Caco-2 (cell line): ENCODE data around the gene NELL2. TPM values are rescaled to one million over a fixed set of nuclear protein-coding genes. Genes with fewer than 3 reads are reported as not detected.
"Not testable (repeated sequence)": the region's sequence is repeated elsewhere in the genome, so short reads cannot be mapped to it uniquely, and the experiment has no call there.

Experiments
- BruUV-seq: library from RNA; stranded (reverse); fragments of 400-500 nt; replicated peaks from 2 replicates; lab custom pipeline; 2021; lab: Mats Ljungman, UMichigan
- CTCF ChIA-PET: fragments of 300-600 bp; sonication (Branson Sonifier 250); formaldehyde crosslinking; loops from one replicate; lab custom pipeline; 2022; ENCODE audit warnings: antibody characterized with exemption; lab: Charles Lee
- POLR2A ChIA-PET: fragments of 300-600 bp; sonication (Branson Sonifier 250); formaldehyde crosslinking; loops from one replicate; lab custom pipeline; 2022; ENCODE audit warnings: antibody characterized with exemption; lab: Charles Lee
- DNase-seq, 2 experiments: peaks; one replicate each; pipeline versions ENCODE4 v3.0.0 to v3.0.0-alpha.2; 2020 to 2022
- H3K27me3 ChIP-seq: replicated peaks from 2 replicates; pipeline ENCODE4 v1.6.0; 2011; ENCODE audit warnings: low read length; ENCODE audit not compliant: control insufficient read depth, insufficient read depth
- H3K36me3 ChIP-seq: 2 replicates; pipeline ENCODE4 v1.5.1; 2011; ENCODE audit warnings: low read length; ENCODE audit not compliant: control insufficient read depth, insufficient read depth
- H3K4me1 ChIP-seq: fragments of 250-450 bp; sonication (Bioruptor Pico); 2 replicates; pipeline ENCODE4 v1.5.1; 2020; ENCODE audit warnings: mild to moderate bottlenecking
- H3K4me3 ChIP-seq: 2 replicates; pipeline ENCODE4 v1.5.1; 2011; ENCODE audit warnings: low read depth, mild to moderate bottlenecking, control low read depth, low read length
- H3K9me3 ChIP-seq: fragments of 250-450 bp; sonication (Bioruptor Pico); 2 replicates; pipeline ENCODE4 v1.5.1; 2020; ENCODE audit warnings: mild to moderate bottlenecking, moderate library complexity
- H3K27ac Mint-ChIP-seq: one replicate; pipeline ENCODE4 v1.8.0; 2022; ENCODE audit warnings: mixed read lengths; ENCODE audit not compliant: unreplicated experiment
- H3K27me3 Mint-ChIP-seq: one replicate; pipeline ENCODE4 v1.8.0; 2022; ENCODE audit warnings: mixed read lengths; ENCODE audit not compliant: insufficient read depth, unreplicated experiment
- H3K36me3 Mint-ChIP-seq: one replicate; pipeline ENCODE4 v1.8.0; 2022; ENCODE audit warnings: mild to moderate bottlenecking, mixed read lengths; ENCODE audit not compliant: insufficient read depth, unreplicated experiment
- H3K4me1 Mint-ChIP-seq: one replicate; pipeline ENCODE4 v1.8.0; 2022; ENCODE audit warnings: low read depth, mixed read lengths; ENCODE audit not compliant: unreplicated experiment
- H3K4me3 Mint-ChIP-seq: one replicate; pipeline ENCODE4 v1.8.0; 2022; ENCODE audit warnings: mild to moderate bottlenecking, moderate library complexity, mixed read lengths; ENCODE audit not compliant: unreplicated experiment
- H3K9me3 Mint-ChIP-seq: one replicate; pipeline ENCODE4 v1.8.0; 2022; ENCODE audit warnings: mixed read lengths; ENCODE audit not compliant: unreplicated experiment
- CTCF ChIP-seq, 2 experiments: fragments of 200-600 bp in 1 of 2; IDR thresholded peaks; 1 replicate in 1 of 2; 2 replicates in 1 of 2; pipeline versions ENCODE4 v1.5.1 to v1.8.0; 2011 to 2022; ENCODE audit warnings: antibody characterized with exemption in 1 of 2, control low read depth in 1 of 2, inconsistent platforms in 1 of 2, low read depth in 1 of 2, low read length in 1 of 2, mild to moderate bottlenecking in 1 of 2, moderate library complexity in 1 of 2; ENCODE audit not compliant: insufficient read depth in 1 of 2, severe bottlenecking in 1 of 2, unreplicated experiment in 1 of 2
- intact Hi-C: fragments of 100-400 bp; cut with micrococcal nuclease; formaldehyde crosslinking; loops from one replicate; pipeline ENCODE4 v1.10.0; 2022; ENCODE audit not compliant: unreplicated experiment
- total RNA-seq: library from RNA; stranded (reverse); gene quantifications from 2 replicates; pipeline ENCODE4 v1.2.3, GENCODE V29; 2022

The NELL2 gene
- total RNA-seq, 1 experiment from 2014 or later: 0.70 TPM

- CTCF ChIA-PET: no interaction called here
- BruUV-seq: no TSS peak
- H3K27ac Mint-ChIP-seq: no peak overlapping the region
Observed at GRCh38 chr12:44830566-44831055, 45.5 kb downstream of the NELL2 start.

GRCh38 chr12:44829045-44829444 is 47.1 kb downstream of the NELL2 start:
- CTCF ChIA-PET: no interaction called here
- H3K4me3 Mint-ChIP-seq: no peak overlapping the region
- no peaks in the 10 kb centered on the region for H3K36me3 ChIP-seq
- intact Hi-C loops: no loop called here
- H3K36me3 Mint-ChIP-seq: no peaks in the 10 kb centered on the region
- H3K27me3 Mint-ChIP-seq: peaks cover 15% of the 10 kb centered on the region
- no peaks in the 10 kb centered on the region for H3K9me3 Mint-ChIP-seq
- no TSS peak for BruUV-seq
- no peaks in the 10 kb centered on the region for H3K4me1 ChIP-seq
- H3K27me3 ChIP-seq: no peaks in the 10 kb centered on the region
- no peak for DNase-seq
- H3K4me1 Mint-ChIP-seq: no peaks in the 10 kb centered on the region
- H3K4me3 ChIP-seq: no peak overlapping the region
- H3K9me3 ChIP-seq: no peaks in the 10 kb centered on the region; the same call in 1 of the 2 replicates
- POLR2A ChIA-PET: no interaction called here
- H3K27ac Mint-ChIP-seq: no peak overlapping the region
- no peak for TF ChIP-seq CTCF (IDR thresholded peaks at IDR 0.05; ENCODE audit: insufficient read depth in 1 of 2, low read depth in 1 of 2, low read length in 1 of 2, severe bottlenecking in 1 of 2, unreplicated experiment in 1 of 2)

More at GRCh38 chr12:44830566-44831055, 45.5 kb downstream of the NELL2 start:
- H3K27me3 Mint-ChIP-seq: peaks cover 16% of the 10 kb centered on the region
- Histone ChIP-seq H3K4me3 (no peak overlapping the region), H3K4me1 (no peaks in the 10 kb centered on the region), H3K36me3 (no peaks in the 10 kb centered on the region), H3K9me3 (no peaks in the 10 kb centered on the region), H3K27me3 (no peaks in the 10 kb centered on the region)
- DNase-seq: no peak
- no peaks in the 10 kb centered on the region for H3K9me3 Mint-ChIP-seq
- TF ChIP-seq CTCF (IDR thresholded peaks at IDR 0.05; ENCODE audit: insufficient read depth in 1 of 2, low read depth in 1 of 2, low read length in 1 of 2, severe bottlenecking in 1 of 2, unreplicated experiment in 1 of 2): no peak
- H3K4me1 Mint-ChIP-seq: no peaks in the 10 kb centered on the region
- POLR2A ChIA-PET: no interaction called here
- intact Hi-C loops: no loop called here
- no peak overlapping the region for H3K4me3 Mint-ChIP-seq
- no peaks in the 10 kb centered on the region for H3K36me3 Mint-ChIP-seq

- no peak for DNase-seq
- ChIA-PET POLR2A (no interaction called here), CTCF (interaction anchor here (0.6 kb wide), 1 partner anchor 20 kb away, joined by 3 read pairs; no protein-coding TSS in a partner anchor)
- Mint-ChIP-seq H3K4me1 (no peaks in the 10 kb centered on the region), H3K9me3 (no peaks in the 10 kb centered on the region), H3K36me3 (no peaks in the 10 kb centered on the region), H3K4me3 (no peak overlapping the region), H3K27me3 (peaks cover 10% of the 10 kb centered on the region), H3K27ac (no peak overlapping the region)
- intact Hi-C loops: no loop called here
- Histone ChIP-seq H3K4me1 (no peaks in the 10 kb centered on the region), H3K9me3 (no peaks in the 10 kb centered on the region; the same call in 1 of the 2 replicates), H3K27me3 (no peaks in the 10 kb centered on the region), H3K36me3 (no peaks in the 10 kb centered on the region), H3K4me3 (no peak overlapping the region)
- no peak for TF ChIP-seq CTCF (IDR thresholded peaks at IDR 0.05; ENCODE audit: insufficient read depth in 1 of 2, low read depth in 1 of 2, low read length in 1 of 2, severe bottlenecking in 1 of 2, unreplicated experiment in 1 of 2)
- BruUV-seq: no TSS peak
Observed at GRCh38 chr12:44827832-44828438, 48.2 kb downstream of the NELL2 start.

- BruUV-seq, CTCF ChIA-PET, H3K4me3 ChIP-seq, H3K4me1 Mint-ChIP-seq, POLR2A ChIA-PET, intact Hi-C loops, H3K9me3 Mint-ChIP-seq, H3K36me3 ChIP-seq, H3K36me3 Mint-ChIP-seq, DNase-seq, H3K27ac Mint-ChIP-seq, H3K27me3 ChIP-seq, H3K9me3 ChIP-seq, H3K27me3 Mint-ChIP-seq, H3K4me1 ChIP-seq, H3K4me3 Mint-ChIP-seq: not testable (repeated sequence)
Observed at GRCh38 chr12:44821702-44822101, 54.4 kb downstream of the NELL2 start.
